Panc1 (cell line): ENCODE data around the gene CDCA8. TPM values are rescaled to one million over a fixed set of nuclear protein-coding genes. Genes with fewer than 3 reads are reported as not detected.
"Not testable (repeated sequence)": the region's sequence is repeated elsewhere in the genome, so short reads cannot be mapped to it uniquely, and the experiment has no call there.

Experiments
- ATAC-seq: fragments of 200-7000 bp; cut with Tn5 transposase; 2 replicates; pipeline ENCODE4 v1.9.1; 2020; ENCODE audit warnings: mild to moderate bottlenecking, moderate library complexity
- BruUV-seq: library from RNA; stranded (reverse); fragments of 400-500 nt; replicated peaks from 2 replicates; lab custom pipeline; 2021; lab: Mats Ljungman, UMichigan
- CTCF ChIA-PET: fragments of 300-600 bp; sonication (Branson Sonifier 250); formaldehyde crosslinking; loops from one replicate; lab custom pipeline; 2022; ENCODE audit warnings: antibody characterized with exemption; lab: Charles Lee
- POLR2A ChIA-PET: fragments of 300-600 bp; sonication (Branson Sonifier 250); formaldehyde crosslinking; loops from one replicate; lab custom pipeline; 2022; ENCODE audit warnings: antibody characterized with exemption; lab: Charles Lee
- DNase-seq: peaks from one replicate; pipeline ENCODE4 v3.0.0-alpha.2; 2010; ENCODE audit warnings: low read depth, low spot score
- H3K27ac ChIP-seq: 2 replicates; pipeline ENCODE4 v1.5.1; 2011; ENCODE audit warnings: mild to moderate bottlenecking, low read length, inconsistent platforms
- H3K27me3 ChIP-seq: fragments of 200-500 bp; sonication (Bioruptor generic); 2 replicates; pipeline ENCODE4 v1.6.0; 2014; ENCODE audit warnings: low read length, inconsistent platforms; ENCODE audit not compliant: control insufficient read depth, insufficient read depth
- H3K36me3 ChIP-seq: fragments of 200-500 bp; sonication (Bioruptor generic); 2 replicates; pipeline ENCODE4 v1.5.1; 2014; ENCODE audit warnings: inconsistent platforms, mild to moderate bottlenecking, low read length, moderate library complexity; ENCODE audit not compliant: control insufficient read depth, insufficient read depth
- H3K4me1 ChIP-seq: 2 replicates; pipeline ENCODE4 v1.5.1; 2011; ENCODE audit warnings: inconsistent platforms, mild to moderate bottlenecking, low read length, moderate library complexity; ENCODE audit not compliant: control insufficient read depth, insufficient read depth
- H3K4me3 ChIP-seq, 2 experiments: 2 replicates each; pipeline ENCODE4 v1.5.1; 2011 to 2012; ENCODE audit warnings: low read depth in 2 of 2, low read length in 2 of 2, mild to moderate bottlenecking in 2 of 2, inconsistent platforms in 1 of 2, moderate library complexity in 1 of 2
- H3K9me3 ChIP-seq: fragments of 200-500 bp; sonication (Bioruptor generic); 2 replicates; pipeline ENCODE4 v1.5.1; 2014; ENCODE audit warnings: low read depth, mild to moderate bottlenecking, inconsistent platforms, low read length, moderate library complexity; ENCODE audit not compliant: control insufficient read depth, insufficient read depth
- POLR2AphosphoS5 ChIP-seq: IDR thresholded peaks from 2 replicates; pipeline ENCODE4 v1.6.1; 2012; ENCODE audit warnings: mild to moderate bottlenecking, low read depth, low read length, moderate library complexity
- SIN3A ChIP-seq: IDR thresholded peaks from 2 replicates; pipeline ENCODE4 v1.6.1; 2012; ENCODE audit warnings: low read depth, mild to moderate bottlenecking, low read length, moderate library complexity, borderline replicate concordance; ENCODE audit not compliant: insufficient read depth
- TCF7L2 ChIP-seq: IDR thresholded peaks from 2 replicates; pipeline ENCODE4 v1.6.1; 2011; ENCODE audit warnings: mild to moderate bottlenecking, low read depth, low read length, inconsistent platforms
- in situ Hi-C: cut with HindIII; loops from 2 replicates; pipeline ENCODE4 v1.10.0; 2016; ENCODE audit warnings: low sequenced_read_pairs, low pct_unique_long_range_greater_than_20kb
- intact Hi-C: fragments of 100-400 bp; cut with micrococcal nuclease; formaldehyde crosslinking; loops from one replicate; pipeline ENCODE4 v1.10.0; 2022; ENCODE audit not compliant: unreplicated experiment
- total RNA-seq: library from RNA; stranded (reverse); gene quantifications from one replicate; pipeline ENCODE4 v1.2.1, GENCODE V29; 2021; ENCODE audit not compliant: unreplicated experiment
- TF ChIP-seq, protein P1 (sequence below): fragments of 450-650 bp; IDR thresholded peaks from 2 replicates; pipeline ENCODE4 v1.5.1; 2017; ENCODE audit warnings: mild to moderate bottlenecking
- TF ChIP-seq, protein P2 (sequence below), 2 experiments: IDR thresholded peaks; 2 replicates each; pipeline ENCODE4 v1.6.1; 2011 to 2012; ENCODE audit warnings: low read depth in 2 of 2, control low read depth in 1 of 2, low read length in 1 of 2, mild to moderate bottlenecking in 1 of 2, moderate library complexity in 1 of 2; ENCODE audit not compliant: insufficient read depth in 1 of 2

CDCA8 gene
- total RNA-seq, 1 experiment from 2014 or later, result 56.5 TPM

DNA sequence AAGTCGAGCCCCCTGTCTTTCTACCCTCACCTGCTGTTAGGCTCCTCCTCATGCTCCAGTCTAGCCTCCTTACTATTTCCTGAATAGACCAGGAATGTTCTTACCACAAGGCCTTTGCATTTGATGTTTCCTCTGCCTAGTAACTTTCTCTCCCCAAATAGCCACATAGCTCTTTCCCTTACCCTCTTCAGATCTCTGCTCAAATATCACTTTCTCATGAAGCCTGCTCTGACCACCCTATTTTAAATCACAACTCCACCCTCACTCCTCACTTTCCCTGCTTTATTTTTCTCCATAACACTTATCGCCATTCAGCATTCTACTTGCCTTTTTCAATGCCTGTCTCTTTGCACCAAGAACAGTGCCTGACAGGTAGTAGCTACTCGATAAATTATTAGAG is 6.6 kb upstream of the CDCA8 start:
- intact Hi-C loops (no loop called here), in situ Hi-C loops (no loop called here)
- H3K4me3 ChIP-seq, result no peak overlapping the region
- ChIA-PET POLR2A (interaction anchor here (0.6 kb wide), 1 partner anchor 62 kb away, joined by 5 read pairs; no protein-coding TSS in a partner anchor), CTCF (no interaction called here)
- no peak for DNase-seq
- no peaks in the 10 kb centered on the region for H3K27me3 ChIP-seq
- BruUV-seq, result no TSS peak
- no peak for TF ChIP-seq SIN3A
- TF ChIP-seq TCF7L2, result no peak
- TF ChIP-seq, protein P1, sequence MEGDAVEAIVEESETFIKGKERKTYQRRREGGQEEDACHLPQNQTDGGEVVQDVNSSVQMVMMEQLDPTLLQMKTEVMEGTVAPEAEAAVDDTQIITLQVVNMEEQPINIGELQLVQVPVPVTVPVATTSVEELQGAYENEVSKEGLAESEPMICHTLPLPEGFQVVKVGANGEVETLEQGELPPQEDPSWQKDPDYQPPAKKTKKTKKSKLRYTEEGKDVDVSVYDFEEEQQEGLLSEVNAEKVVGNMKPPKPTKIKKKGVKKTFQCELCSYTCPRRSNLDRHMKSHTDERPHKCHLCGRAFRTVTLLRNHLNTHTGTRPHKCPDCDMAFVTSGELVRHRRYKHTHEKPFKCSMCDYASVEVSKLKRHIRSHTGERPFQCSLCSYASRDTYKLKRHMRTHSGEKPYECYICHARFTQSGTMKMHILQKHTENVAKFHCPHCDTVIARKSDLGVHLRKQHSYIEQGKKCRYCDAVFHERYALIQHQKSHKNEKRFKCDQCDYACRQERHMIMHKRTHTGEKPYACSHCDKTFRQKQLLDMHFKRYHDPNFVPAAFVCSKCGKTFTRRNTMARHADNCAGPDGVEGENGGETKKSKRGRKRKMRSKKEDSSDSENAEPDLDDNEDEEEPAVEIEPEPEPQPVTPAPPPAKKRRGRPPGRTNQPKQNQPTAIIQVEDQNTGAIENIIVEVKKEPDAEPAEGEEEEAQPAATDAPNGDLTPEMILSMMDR, result no peak
- TF ChIP-seq, protein P2, sequence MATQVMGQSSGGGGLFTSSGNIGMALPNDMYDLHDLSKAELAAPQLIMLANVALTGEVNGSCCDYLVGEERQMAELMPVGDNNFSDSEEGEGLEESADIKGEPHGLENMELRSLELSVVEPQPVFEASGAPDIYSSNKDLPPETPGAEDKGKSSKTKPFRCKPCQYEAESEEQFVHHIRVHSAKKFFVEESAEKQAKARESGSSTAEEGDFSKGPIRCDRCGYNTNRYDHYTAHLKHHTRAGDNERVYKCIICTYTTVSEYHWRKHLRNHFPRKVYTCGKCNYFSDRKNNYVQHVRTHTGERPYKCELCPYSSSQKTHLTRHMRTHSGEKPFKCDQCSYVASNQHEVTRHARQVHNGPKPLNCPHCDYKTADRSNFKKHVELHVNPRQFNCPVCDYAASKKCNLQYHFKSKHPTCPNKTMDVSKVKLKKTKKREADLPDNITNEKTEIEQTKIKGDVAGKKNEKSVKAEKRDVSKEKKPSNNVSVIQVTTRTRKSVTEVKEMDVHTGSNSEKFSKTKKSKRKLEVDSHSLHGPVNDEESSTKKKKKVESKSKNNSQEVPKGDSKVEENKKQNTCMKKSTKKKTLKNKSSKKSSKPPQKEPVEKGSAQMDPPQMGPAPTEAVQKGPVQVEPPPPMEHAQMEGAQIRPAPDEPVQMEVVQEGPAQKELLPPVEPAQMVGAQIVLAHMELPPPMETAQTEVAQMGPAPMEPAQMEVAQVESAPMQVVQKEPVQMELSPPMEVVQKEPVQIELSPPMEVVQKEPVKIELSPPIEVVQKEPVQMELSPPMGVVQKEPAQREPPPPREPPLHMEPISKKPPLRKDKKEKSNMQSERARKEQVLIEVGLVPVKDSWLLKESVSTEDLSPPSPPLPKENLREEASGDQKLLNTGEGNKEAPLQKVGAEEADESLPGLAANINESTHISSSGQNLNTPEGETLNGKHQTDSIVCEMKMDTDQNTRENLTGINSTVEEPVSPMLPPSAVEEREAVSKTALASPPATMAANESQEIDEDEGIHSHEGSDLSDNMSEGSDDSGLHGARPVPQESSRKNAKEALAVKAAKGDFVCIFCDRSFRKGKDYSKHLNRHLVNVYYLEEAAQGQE (IDR thresholded peaks at IDR 0.05; ENCODE audit: insufficient read depth in 1 of 2, low read depth in 2 of 2, low read length in 1 of 2), result no peak
- no peak for TF ChIP-seq POLR2AphosphoS5
- ATAC-seq, result no peak
- H3K4me1 ChIP-seq, result peaks cover 10% of the 10 kb centered on the region
- H3K27ac ChIP-seq, result no peak overlapping the region
- no peaks in the 10 kb centered on the region for H3K9me3 ChIP-seq
- H3K36me3 ChIP-seq, result peaks cover 24% of the 10 kb centered on the region

DNA sequence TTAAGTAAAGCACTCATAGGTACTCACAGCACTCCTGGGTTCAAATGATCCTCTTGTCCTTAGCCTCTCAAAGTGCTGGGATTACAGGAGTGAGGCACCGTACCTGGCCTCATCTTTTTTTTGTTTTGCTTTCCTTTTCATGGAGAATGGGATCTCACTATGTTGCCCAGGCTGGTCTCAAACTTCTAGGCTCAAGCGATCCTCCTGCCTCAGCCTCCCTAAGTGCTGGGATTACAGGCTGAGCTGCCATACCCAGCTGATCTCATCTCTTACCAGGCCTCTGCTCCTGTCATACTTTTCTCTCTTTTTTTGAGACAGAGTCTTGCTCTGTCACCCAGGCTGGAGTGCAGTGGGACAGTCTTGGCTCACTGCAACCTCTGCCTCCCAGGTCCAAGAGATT is 4.6 kb upstream of the CDCA8 start:
- H3K4me3 ChIP-seq, H3K27me3 ChIP-seq, ATAC-seq, BruUV-seq, H3K9me3 ChIP-seq, CTCF ChIA-PET, DNase-seq, H3K27ac ChIP-seq, intact Hi-C loops, in situ Hi-C loops, POLR2A ChIA-PET: not testable (repeated sequence)
- peaks cover 17% of the 10 kb centered on the region for H3K36me3 ChIP-seq
- peaks cover 14% of the 10 kb centered on the region for H3K4me1 ChIP-seq

DNA sequence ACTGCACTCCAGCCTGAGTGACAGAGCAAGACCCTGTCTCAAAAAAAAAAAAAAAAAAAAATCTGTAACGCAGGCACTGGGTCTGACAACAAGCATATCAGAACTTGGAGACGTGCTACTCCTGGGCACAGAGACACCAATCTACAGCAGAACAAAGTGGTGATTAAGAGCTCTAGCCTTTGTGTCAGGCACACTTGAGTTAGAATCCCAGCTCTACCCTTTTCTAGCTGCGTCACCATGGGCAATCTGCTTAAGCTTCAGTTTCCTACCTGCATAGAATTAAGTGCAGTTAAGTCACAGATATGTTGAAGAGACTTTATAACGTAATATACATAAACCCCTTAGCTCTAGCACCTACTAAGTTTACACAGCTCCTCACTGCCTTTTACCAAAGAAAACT is 3.4 kb upstream of the CDCA8 start:
- intact Hi-C loops (no loop called here), in situ Hi-C loops (no loop called here)
- Histone ChIP-seq H3K27ac (peak overlapping the region; percentile 84), H3K4me1 (peaks cover 19% of the 10 kb centered on the region), H3K27me3 (no peaks in the 10 kb centered on the region), H3K36me3 (peaks cover 14% of the 10 kb centered on the region), H3K4me3 (peak overlapping the region; percentile 90 to 100), H3K9me3 (no peaks in the 10 kb centered on the region)
- ChIA-PET CTCF (no interaction called here), POLR2A (interaction anchor here (0.6 kb wide), 1 partner anchor 246 kb away, joined by 3 read pairs; no protein-coding TSS in a partner anchor)
- no peak for DNase-seq
- no TSS peak for BruUV-seq
- no peak for ATAC-seq
- TF ChIP-seq TCF7L2, result no peak
- no peak for TF ChIP-seq SIN3A
- TF ChIP-seq, protein P1, result no peak
- TF ChIP-seq, protein P2 (IDR thresholded peaks at IDR 0.05; ENCODE audit: insufficient read depth in 1 of 2, low read depth in 2 of 2, low read length in 1 of 2), result no peak
- no peak for TF ChIP-seq POLR2AphosphoS5
